ENCODE results near the gene CYSTM1.

DNA sequence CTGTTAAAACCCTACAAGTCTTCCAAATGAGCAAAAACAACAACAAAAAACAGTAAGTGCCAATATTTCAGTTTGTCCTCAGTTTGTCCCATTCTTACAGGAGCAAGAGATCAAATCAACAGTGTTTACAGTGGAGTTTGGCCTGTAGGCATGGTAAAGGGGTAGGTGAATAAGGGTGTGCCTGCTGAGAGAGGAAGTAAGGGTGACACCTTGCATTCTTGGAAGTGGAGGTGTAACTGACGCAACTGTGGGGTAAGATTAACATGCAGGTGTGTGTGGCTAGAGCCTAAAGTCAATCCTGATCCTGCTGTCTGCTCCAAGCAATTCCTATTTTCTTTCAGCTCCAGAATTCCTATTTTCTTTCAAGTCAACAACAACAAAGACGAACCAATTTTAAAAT, 84.5 kb downstream of the CYSTM1 start:
- TF ChIP-seq, protein P1, sequence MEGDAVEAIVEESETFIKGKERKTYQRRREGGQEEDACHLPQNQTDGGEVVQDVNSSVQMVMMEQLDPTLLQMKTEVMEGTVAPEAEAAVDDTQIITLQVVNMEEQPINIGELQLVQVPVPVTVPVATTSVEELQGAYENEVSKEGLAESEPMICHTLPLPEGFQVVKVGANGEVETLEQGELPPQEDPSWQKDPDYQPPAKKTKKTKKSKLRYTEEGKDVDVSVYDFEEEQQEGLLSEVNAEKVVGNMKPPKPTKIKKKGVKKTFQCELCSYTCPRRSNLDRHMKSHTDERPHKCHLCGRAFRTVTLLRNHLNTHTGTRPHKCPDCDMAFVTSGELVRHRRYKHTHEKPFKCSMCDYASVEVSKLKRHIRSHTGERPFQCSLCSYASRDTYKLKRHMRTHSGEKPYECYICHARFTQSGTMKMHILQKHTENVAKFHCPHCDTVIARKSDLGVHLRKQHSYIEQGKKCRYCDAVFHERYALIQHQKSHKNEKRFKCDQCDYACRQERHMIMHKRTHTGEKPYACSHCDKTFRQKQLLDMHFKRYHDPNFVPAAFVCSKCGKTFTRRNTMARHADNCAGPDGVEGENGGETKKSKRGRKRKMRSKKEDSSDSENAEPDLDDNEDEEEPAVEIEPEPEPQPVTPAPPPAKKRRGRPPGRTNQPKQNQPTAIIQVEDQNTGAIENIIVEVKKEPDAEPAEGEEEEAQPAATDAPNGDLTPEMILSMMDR (conservative IDR thresholded peaks at IDR 0.05; ENCODE audit: low read length) = no peak
- no peak for TF ChIP-seq EZH2phosphoT487 (IDR thresholded peaks at IDR 0.05; ENCODE audit: borderline replicate concordance, low read depth, low read length)
